Fibroblast of lung (primary cell): Measurements from ENCODE around the gene NCOR1.

ENCODE experiments used
- CTCF ChIP-seq, 2 donors: IDR thresholded peaks in 1 of 2; conservative IDR thresholded peaks in 1 of 2; 1 replicate in 1 of 2; 2 replicates in 1 of 2; pipeline ENCODE4 v1.5.1; 2011 to 2012; ENCODE audit warnings: low read length in 2 of 2, control low read depth in 1 of 2, inconsistent platforms in 1 of 2, low read depth in 1 of 2, mild to moderate bottlenecking in 1 of 2
- EZH2 ChIP-seq: IDR thresholded peaks from 2 replicates; pipeline ENCODE4 v1.5.1; 2012; ENCODE audit warnings: low read length, control low read depth, mild to moderate bottlenecking; ENCODE audit errors: missing control alignments

- TF ChIP-seq CTCF (conservative IDR thresholded peaks at IDR 0.05 in 1 of 2, IDR thresholded peaks at IDR 0.05 in 1 of 2; ENCODE audit: low read depth in 1 of 2, low read length in 2 of 2) (no peak), EZH2 (no peak)
These were observed 32.3 kb upstream of the NCOR1 start for GRCh38 chr17:16247586-16247984.
